GM23338 (cell line): Measurements from ENCODE around the gene PSD4. TPM values are rescaled to one million over a fixed set of nuclear protein-coding genes. Genes with fewer than 3 reads are reported as not detected.

Source experiments
- ATAC-seq: fragments of 200-7000 bp; cut with Tn5 transposase; 3 replicates; pipeline ENCODE4 v1.9.1; 2020
- DNase-seq: peaks from one replicate; pipeline ENCODE4 v3.0.0-alpha.2; 2015; ENCODE audit warnings: low spot score
- H2AFZ ChIP-seq: fragments of 200-600 bp; sonication (generic); 2 replicates; pipeline ENCODE4 v1.8.0; 2016; ENCODE audit warnings: antibody characterized with exemption, mild to moderate bottlenecking, moderate library complexity
- H3F3A ChIP-seq: fragments of 200-600 bp; sonication (generic); replicated peaks from 2 replicates; pipeline ENCODE4 v1.8.0; 2017; ENCODE audit warnings: antibody characterized with exemption, mixed run types, low read depth
- H3K27ac ChIP-seq: fragments of 200-600 bp; sonication (generic); 2 replicates; pipeline ENCODE4 v1.6.1; 2016; ENCODE audit warnings: low read depth
- H3K27me3 ChIP-seq: fragments of 200-600 bp; sonication (generic); 2 replicates; pipeline ENCODE4 v1.8.0; 2016; ENCODE audit warnings: mild to moderate bottlenecking, mixed run types, moderate library complexity; ENCODE audit not compliant: insufficient read depth
- H3K36me3 ChIP-seq: fragments of 200-600 bp; sonication (generic); 2 replicates; pipeline ENCODE4 v1.8.0; 2016; ENCODE audit warnings: mild to moderate bottlenecking; ENCODE audit not compliant: insufficient read depth
- H3K4me1 ChIP-seq: fragments of 200-600 bp; sonication (generic); 2 replicates; pipeline ENCODE4 v1.8.0; 2016; ENCODE audit warnings: mild to moderate bottlenecking, moderate library complexity; ENCODE audit not compliant: insufficient read depth
- H3K4me2 ChIP-seq: fragments of 200-600 bp; sonication (generic); 2 replicates; pipeline ENCODE4 v1.7.1; 2017; ENCODE audit warnings: mixed run types
- H3K4me3 ChIP-seq: fragments of 200-600 bp; sonication (generic); 2 replicates; pipeline ENCODE4 v1.6.1; 2016; ENCODE audit warnings: mixed run types
- H3K79me2 ChIP-seq: fragments of 200-600 bp; sonication (generic); replicated peaks from 2 replicates; pipeline ENCODE4 v1.8.0; 2017; ENCODE audit warnings: mild to moderate bottlenecking; ENCODE audit not compliant: insufficient read depth
- H3K9me2 ChIP-seq: fragments of 200-600 bp; sonication (generic); 2 replicates; pipeline ENCODE4 v1.8.0; 2017; ENCODE audit not compliant: insufficient read depth
- H4K20me1 ChIP-seq: fragments of 200-600 bp; sonication (generic); replicated peaks from 2 replicates; pipeline ENCODE4 v1.8.0; 2017; ENCODE audit warnings: mild to moderate bottlenecking; ENCODE audit not compliant: insufficient read depth
- H3K27ac Mint-ChIP-seq: 2 replicates; pipeline ENCODE4 v1.8.0; 2020; ENCODE audit warnings: inconsistent platforms, mild to moderate bottlenecking, moderate library complexity, mixed read lengths
- H3K27me3 Mint-ChIP-seq: 3 replicates; pipeline ENCODE4 v1.8.0; 2022; ENCODE audit warnings: low read depth, mild to moderate bottlenecking, moderate library complexity, mixed read lengths, inconsistent platforms; ENCODE audit not compliant: insufficient read depth, poor library complexity
- H3K36me3 Mint-ChIP-seq: 3 replicates; pipeline ENCODE4 v1.8.0; 2021; ENCODE audit warnings: low read depth, mild to moderate bottlenecking, inconsistent platforms, moderate library complexity, mixed read lengths
- H3K4me1 Mint-ChIP-seq: 3 replicates; pipeline ENCODE4 v1.8.0; 2020; ENCODE audit warnings: mild to moderate bottlenecking, inconsistent platforms, mixed read lengths
- H3K4me3 Mint-ChIP-seq: 3 replicates; pipeline ENCODE4 v1.8.0; 2021; ENCODE audit warnings: moderate library complexity, mild to moderate bottlenecking, inconsistent platforms, mixed read lengths
- H3K9me3 Mint-ChIP-seq: 3 replicates; pipeline ENCODE4 v1.8.0; 2020; ENCODE audit warnings: moderate library complexity, mild to moderate bottlenecking, inconsistent platforms, mixed read lengths
- ETS1 ChIP-seq: IDR thresholded peaks from 2 replicates; pipeline ENCODE4 v1.6.1; 2016; ENCODE audit warnings: antibody characterized with exemption
- EZH2 ChIP-seq: fragments of 200-600 bp; sonication (generic); IDR thresholded peaks from one replicate; pipeline ENCODE4 v1.8.0; 2017; ENCODE audit warnings: antibody characterized with exemption, mild to moderate bottlenecking, low read depth; ENCODE audit not compliant: unreplicated experiment
- EZH2phosphoT487 ChIP-seq: fragments of 200-600 bp; sonication (generic); IDR thresholded peaks from one replicate; pipeline ENCODE4 v1.8.1; 2018; ENCODE audit warnings: antibody characterized with exemption; ENCODE audit not compliant: unreplicated experiment
- POLR2AphosphoS5 ChIP-seq: IDR thresholded peaks from 2 replicates; pipeline ENCODE4 v1.6.1; 2016; ENCODE audit warnings: antibody characterized with exemption, low read depth
- REST ChIP-seq: IDR thresholded peaks from one replicate; pipeline ENCODE4 v1.6.1; 2018; ENCODE audit warnings: antibody characterized with exemption; ENCODE audit not compliant: unreplicated experiment
- ZNF114 ChIP-seq: fragments of 250-450 bp; sonication (Bioruptor Pico); IDR thresholded peaks from 2 replicates; pipeline ENCODE4 v1.5.0; 2020; ENCODE audit warnings: mild to moderate bottlenecking, moderate library complexity
- ZNF331 ChIP-seq: fragments of 250-450 bp; sonication (Bioruptor Pico); IDR thresholded peaks from 2 replicates; pipeline ENCODE4 v1.5.0; 2020; ENCODE audit warnings: low read depth, mild to moderate bottlenecking, moderate library complexity
- ZNF462 ChIP-seq: fragments of 250-450 bp; sonication (Bioruptor Pico); IDR thresholded peaks from 2 replicates; pipeline ENCODE4 v1.5.0; 2020; ENCODE audit warnings: mild to moderate bottlenecking, moderate library complexity
- polyA plus RNA-seq: library from polyadenylated mRNA; unstranded; fragments of >200 nt; fragmentation: Nextera tagmentation; extraction: Ambion mirVana; gene quantifications from 2 replicates; pipeline ENCODE4 v1.2.1, GENCODE V29; 2016
- total RNA-seq: library from RNA; depleted of rRNA; stranded (reverse); fragments of >200 nt; shearing (Covaris generic); gene quantifications from 2 replicates; pipeline ENCODE4 v1.2.3, GENCODE V29; 2014

PSD4 gene
- total and polyA plus RNA-seq, 2 experiments from 2014 or later, result 0.06 to 0.66 TPM

GRCh38 chr2:113178891-113179290 lies 5.1 kb downstream of the PSD4 start (continued):
- TF ChIP-seq REST, result no peak
- TF ChIP-seq EZH2, result no peak
- TF ChIP-seq ZNF331 (CRISPR knock-in tag), result no peak
- TF ChIP-seq EZH2phosphoT487, result no peak

- no peak overlapping the region for H3K4me3 ChIP-seq
- H3F3A ChIP-seq, result no peaks in the 10 kb centered on the region
- H3K27ac ChIP-seq, result no peak overlapping the region
- H3K79me2 ChIP-seq, result no peaks in the 10 kb centered on the region
- H3K9me3 Mint-ChIP-seq, result no peaks in the 10 kb centered on the region
- H3K36me3 ChIP-seq, result no peaks in the 10 kb centered on the region
- no peak overlapping the region for H3K27ac Mint-ChIP-seq
- no peaks in the 10 kb centered on the region for H3K27me3 ChIP-seq
- H3K4me2 ChIP-seq, result no peak overlapping the region
- ATAC-seq (no peak), DNase-seq (no peak)
- H3K27me3 Mint-ChIP-seq, result peaks cover 7% of the 10 kb centered on the region
- no peaks in the 10 kb centered on the region for H4K20me1 ChIP-seq
- H3K9me2 ChIP-seq, result no peaks in the 10 kb centered on the region
- H2AFZ ChIP-seq, result no peak overlapping the region
- no peaks in the 10 kb centered on the region for H3K4me1 ChIP-seq
- H3K36me3 Mint-ChIP-seq, result no peaks in the 10 kb centered on the region
- peaks cover 20% of the 10 kb centered on the region for H3K4me1 Mint-ChIP-seq
- no peak overlapping the region for H3K4me3 Mint-ChIP-seq
- TF ChIP-seq ZNF331 (CRISPR knock-in tag), result no peak
- TF ChIP-seq EZH2, result no peak
- TF ChIP-seq ETS1, result no peak
- no peak for TF ChIP-seq REST
- TF ChIP-seq ZNF462 (CRISPR knock-in tag), result no peak
- no peak for TF ChIP-seq POLR2AphosphoS5
- TF ChIP-seq EZH2phosphoT487, result no peak
- no peak for TF ChIP-seq ZNF114 (CRISPR knock-in tag)
Measured at GRCh38 chr2:113179446-113180045, 5.8 kb downstream of the PSD4 start.
